ENCODE measurements around the gene GJD2. TPM values are rescaled to one million over a fixed set of nuclear protein-coding genes. Genes with fewer than 3 reads are reported as not detected.

The GJD2 gene
- total RNA-seq, 2 donors from 2014 or later = not detected

DNA sequence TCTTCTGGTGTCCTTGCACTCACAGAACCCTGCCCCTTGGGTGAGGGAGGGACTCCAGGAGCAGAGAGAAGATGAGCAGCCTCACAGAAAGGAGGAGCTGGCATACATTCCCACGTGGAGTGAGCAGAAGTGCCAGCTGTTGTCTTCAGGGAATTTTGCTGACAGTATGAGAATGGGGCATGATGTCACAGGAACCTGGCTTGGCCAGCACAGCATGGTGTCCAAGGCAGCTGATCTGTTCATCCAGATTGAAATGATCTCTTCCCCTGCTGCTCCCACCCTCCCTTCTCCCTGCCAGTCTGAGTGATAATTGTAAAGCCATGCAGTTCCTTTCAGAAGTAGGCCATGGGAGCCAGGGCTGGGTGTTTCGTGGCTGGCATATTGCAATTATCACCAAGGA, 53.3 kb downstream of the GJD2 start:
- no peak for ATAC-seq
- intact Hi-C loops (cut with DNase I, micrococcal nuclease) = no loop called here
- no peak for DNase-seq

Other genes starting within 250 kb of the GJD2 start
- 10 to 100 TPM; 24.3 to 38.7 TPM for gene GOLGA8B, start 171.3 kb downstream of the GJD2 start, total RNA-seq
- under 1 TPM; 0.12 to 0.92 TPM for gene ACTC1, start 40.6 kb upstream of the GJD2 start, total RNA-seq
- 10 to 100 TPM; 22.7 to 24.3 TPM for gene AQR, start 214.7 kb upstream of the GJD2 start, total RNA-seq
- 10 to 100 TPM; 20.1 to 20.5 TPM for gene ZNF770, start 233.3 kb upstream of the GJD2 start, total RNA-seq